Naive thymus-derived CD4-positive, alpha-beta T cell (primary cell): ENCODE data around the gene ARHGAP23. TPM values are rescaled to one million over a fixed set of nuclear protein-coding genes. Genes with fewer than 3 reads are reported as not detected.

Source experiments
- ATAC-seq: fragments of 150-1000 bp; cut with Tn5 transposase; 2 replicates; pipeline ENCODE4 v1.10.0; 2021; ENCODE audit warnings: mild to moderate bottlenecking, moderate library complexity
- CTCF ChIA-PET: fragments of 350-600 bp; sonication (Branson Sonifier 250); formaldehyde crosslinking; loops from one replicate; lab custom pipeline; 2021; ENCODE audit warnings: antibody characterized with exemption; lab: Charles Lee
- POLR2A ChIA-PET: fragments of 350-600 bp; sonication (Branson Sonifier 250); formaldehyde crosslinking; loops from one replicate; lab custom pipeline; 2021; ENCODE audit warnings: antibody characterized with exemption, inconsistent platforms; lab: Charles Lee
- DNase-seq, 9 donors: peaks; one replicate each; pipeline versions ENCODE4 v3.0.0 to v3.0.0-alpha.2; 2020 to 2022; ENCODE audit warnings: mixed read lengths in 1 of 9
- H3K27ac ChIP-seq: one replicate; pipeline ENCODE4 v1.7.0; 2013; ENCODE audit warnings: mild to moderate bottlenecking, low read depth, low read length, moderate library complexity
- H3K27me3 ChIP-seq, 2 donors: one replicate each; pipeline ENCODE4 v1.7.0; 2013; ENCODE audit warnings: low read length in 2 of 2, mild to moderate bottlenecking in 2 of 2, moderate library complexity in 2 of 2; ENCODE audit not compliant: control insufficient read depth in 2 of 2, insufficient read depth in 2 of 2
- H3K36me3 ChIP-seq, 3 experiments: 1 replicate in 2 of 3; 2 replicates in 1 of 3; pipeline ENCODE4 v1.7.0; 2013; ENCODE audit warnings: low read length in 3 of 3, mild to moderate bottlenecking in 3 of 3, moderate library complexity in 1 of 3; ENCODE audit not compliant: insufficient read depth in 3 of 3, control insufficient read depth in 2 of 3
- H3K4me1 ChIP-seq, 2 donors: one replicate each; pipeline ENCODE4 v1.7.0; 2013; ENCODE audit warnings: low read length in 2 of 2, mild to moderate bottlenecking in 2 of 2, moderate library complexity in 1 of 2; ENCODE audit not compliant: control insufficient read depth in 2 of 2, insufficient read depth in 2 of 2
- H3K4me3 ChIP-seq: 2 replicates; pipeline ENCODE4 v1.7.0; 2013; ENCODE audit warnings: mild to moderate bottlenecking, low read length
- H3K9me3 ChIP-seq, 3 experiments: 1 replicate in 2 of 3; 2 replicates in 1 of 3; pipeline ENCODE4 v1.7.0; 2013; ENCODE audit warnings: low read length in 3 of 3; ENCODE audit not compliant: control insufficient read depth in 2 of 3
- H3K27ac Mint-ChIP-seq, 9 donors: one replicate each; pipeline ENCODE4 v1.8.0; 2020 to 2022; ENCODE audit warnings: mixed read lengths in 9 of 9, mild to moderate bottlenecking in 8 of 9, moderate library complexity in 5 of 9, inconsistent platforms in 2 of 9
- H3K27me3 Mint-ChIP-seq, 5 donors: one replicate each; pipeline ENCODE4 v1.8.0; 2021 to 2022; ENCODE audit warnings: mixed read lengths in 5 of 5, mild to moderate bottlenecking in 1 of 5
- H3K36me3 Mint-ChIP-seq, 5 donors: one replicate each; pipeline ENCODE4 v1.8.0; 2020 to 2022; ENCODE audit warnings: mixed read lengths in 5 of 5, mild to moderate bottlenecking in 3 of 5, inconsistent platforms in 1 of 5
- H3K4me1 Mint-ChIP-seq, 7 donors: one replicate each; pipeline ENCODE4 v1.8.0; 2020 to 2022; ENCODE audit warnings: mixed read lengths in 7 of 7, mild to moderate bottlenecking in 3 of 7, inconsistent platforms in 1 of 7
- H3K4me3 Mint-ChIP-seq, 10 donors: one replicate each; pipeline ENCODE4 v1.8.0; 2020 to 2022; ENCODE audit warnings: mild to moderate bottlenecking in 10 of 10, mixed read lengths in 10 of 10, moderate library complexity in 6 of 10, inconsistent platforms in 2 of 10
- H3K9me3 Mint-ChIP-seq, 11 donors: one replicate each; pipeline ENCODE4 v1.8.0; 2020 to 2022; ENCODE audit warnings: mixed read lengths in 11 of 11, mild to moderate bottlenecking in 4 of 11, inconsistent platforms in 1 of 11, moderate library complexity in 1 of 11
- intact Hi-C, 2 donors: fragments of 100-400 bp; cut with micrococcal nuclease; formaldehyde crosslinking; loops; one replicate each; pipeline ENCODE4 v1.15.1; 2023
- polyA plus RNA-seq, 2 donors: library from polyadenylated mRNA; unstranded; fragments of 300-500 nt; fragmentation: Illumina TruSeq; gene quantifications; one replicate each; pipeline ENCODE4 v1.2.3, GENCODE V29; 2021
- total RNA-seq, 6 experiments: library from RNA in 5 of 6; stranded (reverse) in 5 of 6; gene quantifications; 1 replicate in 5 of 6; 2 replicates in 1 of 6; pipeline ENCODE4 v1.2.3 and lab custom pipeline; 2021 to 2026

The ARHGAP23 gene, protein sequence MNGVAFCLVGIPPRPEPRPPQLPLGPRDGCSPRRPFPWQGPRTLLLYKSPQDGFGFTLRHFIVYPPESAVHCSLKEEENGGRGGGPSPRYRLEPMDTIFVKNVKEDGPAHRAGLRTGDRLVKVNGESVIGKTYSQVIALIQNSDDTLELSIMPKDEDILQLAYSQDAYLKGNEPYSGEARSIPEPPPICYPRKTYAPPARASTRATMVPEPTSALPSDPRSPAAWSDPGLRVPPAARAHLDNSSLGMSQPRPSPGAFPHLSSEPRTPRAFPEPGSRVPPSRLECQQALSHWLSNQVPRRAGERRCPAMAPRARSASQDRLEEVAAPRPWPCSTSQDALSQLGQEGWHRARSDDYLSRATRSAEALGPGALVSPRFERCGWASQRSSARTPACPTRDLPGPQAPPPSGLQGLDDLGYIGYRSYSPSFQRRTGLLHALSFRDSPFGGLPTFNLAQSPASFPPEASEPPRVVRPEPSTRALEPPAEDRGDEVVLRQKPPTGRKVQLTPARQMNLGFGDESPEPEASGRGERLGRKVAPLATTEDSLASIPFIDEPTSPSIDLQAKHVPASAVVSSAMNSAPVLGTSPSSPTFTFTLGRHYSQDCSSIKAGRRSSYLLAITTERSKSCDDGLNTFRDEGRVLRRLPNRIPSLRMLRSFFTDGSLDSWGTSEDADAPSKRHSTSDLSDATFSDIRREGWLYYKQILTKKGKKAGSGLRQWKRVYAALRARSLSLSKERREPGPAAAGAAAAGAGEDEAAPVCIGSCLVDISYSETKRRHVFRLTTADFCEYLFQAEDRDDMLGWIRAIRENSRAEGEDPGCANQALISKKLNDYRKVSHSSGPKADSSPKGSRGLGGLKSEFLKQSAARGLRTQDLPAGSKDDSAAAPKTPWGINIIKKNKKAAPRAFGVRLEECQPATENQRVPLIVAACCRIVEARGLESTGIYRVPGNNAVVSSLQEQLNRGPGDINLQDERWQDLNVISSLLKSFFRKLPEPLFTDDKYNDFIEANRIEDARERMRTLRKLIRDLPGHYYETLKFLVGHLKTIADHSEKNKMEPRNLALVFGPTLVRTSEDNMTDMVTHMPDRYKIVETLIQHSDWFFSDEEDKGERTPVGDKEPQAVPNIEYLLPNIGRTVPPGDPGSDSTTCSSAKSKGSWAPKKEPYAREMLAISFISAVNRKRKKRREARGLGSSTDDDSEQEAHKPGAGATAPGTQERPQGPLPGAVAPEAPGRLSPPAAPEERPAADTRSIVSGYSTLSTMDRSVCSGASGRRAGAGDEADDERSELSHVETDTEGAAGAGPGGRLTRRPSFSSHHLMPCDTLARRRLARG (N-terminal part only)
- total RNA-seq (1 to 10 TPM in 1 of 5 experiments, under 1 TPM in 2, not detected in 2; 0.24 to 1.3 (median 0.34) TPM), polyA plus RNA-seq (not detected), total RNA-seq (lab: John Stamatoyannopoulos, UW) (not detected)

DNA sequence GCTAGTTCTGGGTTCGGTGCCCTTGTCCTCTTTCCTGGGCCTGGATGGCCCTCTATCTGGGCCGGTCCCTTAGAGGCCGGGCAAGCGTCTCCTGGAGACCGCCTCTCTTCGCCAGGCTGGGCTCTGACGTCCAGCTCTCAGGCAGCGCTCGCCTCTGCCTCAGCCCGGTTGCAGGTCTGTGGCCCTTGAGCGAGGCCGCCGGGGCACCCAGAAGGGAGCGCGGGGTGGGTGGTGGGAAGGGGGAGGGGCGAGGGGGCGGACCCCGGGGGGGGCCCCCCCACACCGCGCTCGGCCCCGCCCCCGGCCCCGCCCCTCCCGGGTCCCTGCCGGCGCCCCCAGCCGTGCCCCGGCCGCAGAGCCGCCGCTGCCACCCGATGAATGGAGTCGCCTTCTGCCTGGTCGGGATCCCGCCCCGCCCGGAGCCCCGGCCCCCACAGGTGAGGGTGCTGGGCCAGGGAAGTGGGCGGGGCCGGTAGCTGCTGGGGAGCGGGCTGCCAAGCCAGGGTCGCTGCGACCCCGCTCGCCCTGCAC, at the start of gene ARHGAP23:
Gene ARHGAP23 (plus strand): TSS at position 353 of the 531 bp plus-strand sequence. CDS start 22 bp downstream, at position 375.
- peaks cover 0 to 9% of the 10 kb centered on the region in 2 donors for H3K27me3 ChIP-seq
- H3K9me3 ChIP-seq: no peaks in the 10 kb centered on the region
- DNase-seq (peak in 7 of 9 donors; percentile 18 to 50 (median 24)), ATAC-seq (peak; percentile 66)
- Mint-ChIP-seq H3K36me3 (no peaks in the 10 kb centered on the region), H3K4me3 (peak within 1 kb of the TSS; percentile 61 to 81 (median 72)), H3K27me3 (peaks cover 9 to 44% (median 20%) of the 10 kb centered on the region in 5 donors), H3K9me3 (no peaks in the 10 kb centered on the region), H3K27ac (peak within 1 kb of the TSS in 5 of 9 donors; percentile 20 to 83 (median 42)), H3K4me1 (peaks cover 7 to 28% (median 12%) of the 10 kb centered on the region in 7 donors)
- ChIA-PET POLR2A (no interaction called here), CTCF (no interaction called here)
- H3K27ac ChIP-seq: peak within 1 kb of the TSS; percentile 37
- H3K4me1 ChIP-seq: peaks cover 5 to 10% of the 10 kb centered on the region in 2 donors
- no peaks in the 10 kb centered on the region for H3K36me3 ChIP-seq
- peak within 1 kb of the TSS; percentile 46 for H3K4me3 ChIP-seq
- intact Hi-C loops: no loop called here

DNA sequence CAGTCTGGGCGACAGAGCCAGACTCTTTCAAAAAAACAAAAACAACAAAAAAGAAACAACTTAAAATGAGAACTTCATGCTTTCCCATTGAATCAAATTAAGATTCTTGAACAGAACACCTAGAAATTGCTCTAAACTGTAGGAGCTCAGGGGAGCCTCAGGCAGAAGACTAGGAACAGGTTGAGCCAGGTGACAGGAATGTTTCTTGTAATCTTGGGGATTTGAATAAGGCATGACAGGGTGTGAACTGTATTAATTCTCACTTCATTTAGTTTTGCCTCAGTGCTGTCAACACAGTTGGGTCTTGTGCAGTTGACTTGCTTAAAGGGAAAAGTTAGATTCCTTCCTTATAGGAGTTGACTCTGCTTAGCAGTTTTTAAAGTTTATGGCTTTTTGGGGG, 48.8 kb upstream of the ARHGAP23 start:
- no peak overlapping the region for H3K4me3 Mint-ChIP-seq
- no peak overlapping the region for H3K27ac Mint-ChIP-seq

DNA sequence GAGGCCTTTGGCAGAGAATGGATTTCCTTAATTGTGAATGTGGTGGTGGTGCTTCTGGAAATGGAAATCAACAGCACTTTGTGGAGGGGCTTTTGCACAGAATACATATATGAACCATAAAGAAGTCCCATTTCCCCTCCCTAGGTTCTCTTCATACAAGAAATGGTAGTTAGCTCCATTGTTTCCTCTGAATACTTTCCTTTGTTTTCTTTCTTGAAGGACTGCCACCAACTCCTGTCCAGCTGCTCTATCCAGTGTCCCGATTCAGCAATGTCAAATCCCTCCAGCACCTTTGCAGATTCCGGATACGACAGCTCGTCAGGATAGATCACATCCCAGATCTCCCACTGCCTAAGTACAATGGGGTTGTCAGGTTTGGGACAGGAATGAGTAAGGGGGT, 33.2 kb upstream of the ARHGAP23 start:
- Histone ChIP-seq H3K36me3 (peaks cover 0 to 44% (median 8%) of the 10 kb centered on the region in 3 experiments), H3K4me3 (no peak overlapping the region), H3K9me3 (no peaks in the 10 kb centered on the region), H3K4me1 (no peaks in the 10 kb centered on the region), H3K27ac (no peak overlapping the region), H3K27me3 (no peaks in the 10 kb centered on the region)
- intact Hi-C loops: no loop called here
- H3K27ac Mint-ChIP-seq: peak overlapping the region in 2 of 9 donors; percentile 27 to 52
- H3K4me1 Mint-ChIP-seq: peaks cover 0 to 2% (median 0%) of the 10 kb centered on the region in 7 donors
- no peaks in the 10 kb centered on the region for H3K9me3 Mint-ChIP-seq
- H3K4me3 Mint-ChIP-seq: no peak overlapping the region
- ChIA-PET CTCF (interaction anchor here (2.3 kb wide), 1 partner anchor 46 kb away, joined by 5 read pairs; no protein-coding TSS in a partner anchor), POLR2A (interaction anchor here (0.7 kb wide), 1 partner anchor 42 kb away, joined by 3 read pairs; no protein-coding TSS in a partner anchor)
- no peak for DNase-seq
- no peak for ATAC-seq
- H3K36me3 Mint-ChIP-seq: peaks cover 18 to 50% (median 27%) of the 10 kb centered on the region in 5 donors
- no peaks in the 10 kb centered on the region for H3K27me3 Mint-ChIP-seq

More for the DNA sequence above, 48.8 kb upstream of the ARHGAP23 start:
- ATAC-seq (no peak), DNase-seq (no peak)
- intact Hi-C loops: no loop called here
- Histone ChIP-seq H3K4me3 (no peak overlapping the region), H3K9me3 (no peaks in the 10 kb centered on the region), H3K27ac (no peak overlapping the region), H3K36me3 (peaks cover 0 to 28% (median 0%) of the 10 kb centered on the region in 3 experiments), H3K4me1 (no peaks in the 10 kb centered on the region), H3K27me3 (no peaks in the 10 kb centered on the region)
- Mint-ChIP-seq H3K9me3 (peaks cover 0 to under 1% (median 0%) of the 10 kb centered on the region in 11 donors), H3K27me3 (no peaks in the 10 kb centered on the region), H3K4me1 (peaks cover 0 to 5% (median 0%) of the 10 kb centered on the region in 7 donors), H3K36me3 (peaks cover 3 to 29% (median 11%) of the 10 kb centered on the region in 5 donors)
- ChIA-PET CTCF (no interaction called here), POLR2A (interaction anchor here (0.6 kb wide), 1 partner anchor 12 kb away, joined by 3 read pairs; no protein-coding TSS in a partner anchor)

DNA sequence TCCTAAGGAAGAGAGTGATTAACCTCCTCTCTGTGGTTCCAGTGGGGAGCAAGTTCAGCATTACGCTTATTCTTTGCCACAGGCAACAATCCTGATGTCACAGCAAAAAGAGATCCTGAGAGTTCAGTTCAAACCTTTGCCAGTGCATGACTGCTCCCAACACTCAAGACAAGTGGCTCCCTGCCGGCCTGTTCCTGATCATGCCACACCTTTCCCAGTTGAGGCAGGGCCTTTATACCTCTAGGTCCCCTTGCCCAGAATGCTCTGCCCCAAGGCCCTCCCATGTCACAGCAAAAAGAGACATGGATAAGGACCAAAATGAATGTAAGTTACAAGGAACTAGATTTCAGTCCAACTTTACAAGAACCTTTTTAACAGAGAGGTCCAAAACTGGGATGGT, 31.0 kb upstream of the ARHGAP23 start:
- Mint-ChIP-seq H3K27me3 (no peaks in the 10 kb centered on the region), H3K4me3 (no peak overlapping the region), H3K9me3 (no peaks in the 10 kb centered on the region), H3K4me1 (peaks cover 0 to 2% (median 0%) of the 10 kb centered on the region in 7 donors), H3K27ac (no peak overlapping the region), H3K36me3 (peaks cover 20 to 57% (median 33%) of the 10 kb centered on the region in 5 donors)
- Histone ChIP-seq H3K4me1 (no peaks in the 10 kb centered on the region), H3K4me3 (no peak overlapping the region), H3K9me3 (no peaks in the 10 kb centered on the region), H3K27me3 (no peaks in the 10 kb centered on the region), H3K27ac (no peak overlapping the region), H3K36me3 (peaks cover 0 to 65% (median 8%) of the 10 kb centered on the region in 3 experiments)
- intact Hi-C loops: no loop called here
- ChIA-PET POLR2A (no interaction called here), CTCF (no interaction called here)
- DNase-seq (no peak), ATAC-seq (no peak)

DNA sequence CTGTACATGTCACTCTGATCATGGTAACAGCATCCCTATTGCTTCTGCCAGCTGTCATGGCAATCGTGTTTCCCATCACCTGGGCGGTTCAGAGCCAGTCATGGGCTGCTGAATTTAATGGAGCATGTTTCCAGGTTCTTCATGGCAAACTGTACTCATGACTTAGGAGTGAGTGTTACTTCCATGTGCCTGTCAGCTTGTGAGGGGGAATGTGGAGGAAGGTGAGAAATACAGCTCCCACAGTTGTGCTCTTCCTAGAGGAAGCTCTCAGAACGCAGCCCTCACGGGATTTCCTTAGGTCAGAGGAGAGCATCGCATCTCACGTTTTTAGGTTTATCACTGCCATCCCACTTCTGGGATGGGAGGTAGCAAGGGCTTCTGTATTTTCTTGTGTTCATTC, 28.0 kb upstream of the ARHGAP23 start:
- no peaks in the 10 kb centered on the region for H3K27me3 ChIP-seq
- H3K27me3 Mint-ChIP-seq: no peaks in the 10 kb centered on the region
- POLR2A ChIA-PET: no interaction called here
- no peak overlapping the region for H3K4me3 Mint-ChIP-seq
- H3K4me1 Mint-ChIP-seq: peaks cover 0 to under 1% (median 0%) of the 10 kb centered on the region in 7 donors
- H3K27ac Mint-ChIP-seq: no peak overlapping the region
- CTCF ChIA-PET: no interaction called here
- no peak for DNase-seq
- H3K9me3 ChIP-seq: no peaks in the 10 kb centered on the region
- no peak overlapping the region for H3K27ac ChIP-seq
- no peak for ATAC-seq
- no peaks in the 10 kb centered on the region for H3K4me1 ChIP-seq
- H3K36me3 Mint-ChIP-seq: peaks cover 17 to 54% (median 31%) of the 10 kb centered on the region in 5 donors
- intact Hi-C loops: no loop called here
- H3K36me3 ChIP-seq: peaks cover 0 to 61% (median 8%) of the 10 kb centered on the region in 3 experiments
- H3K9me3 Mint-ChIP-seq: no peaks in the 10 kb centered on the region
- H3K4me3 ChIP-seq: no peak overlapping the region
